Fibroblast of mammary gland (primary cell): ENCODE data around the gene NFILZ.
"Not testable (repeated sequence)": the region's sequence is repeated elsewhere in the genome, so short reads cannot be mapped to it uniquely, and the experiment has no call there.

Source experiments
- DNase-seq: peaks from one replicate; pipeline ENCODE4 v3.0.0-alpha.2; 2010; ENCODE audit warnings: low read depth
- H3K4me3 ChIP-seq: 2 replicates; pipeline ENCODE4 v1.5.1; 2011; ENCODE audit warnings: low read depth, mild to moderate bottlenecking, low read length, moderate library complexity; ENCODE audit not compliant: control insufficient read depth
- CTCF ChIP-seq: conservative IDR thresholded peaks from 2 replicates; pipeline ENCODE4 v1.5.1; 2011; ENCODE audit warnings: low read depth, low read length, inconsistent platforms; ENCODE audit not compliant: control insufficient read depth, insufficient read depth

NFILZ gene

GRCh38 chr19:8616861-8617260, 13.6 kb upstream of the NFILZ start:
- no peak for TF ChIP-seq CTCF
- DNase-seq: no peak
- no peak overlapping the region for H3K4me3 ChIP-seq

- DNase-seq, H3K4me3 ChIP-seq: not testable (repeated sequence)
Observed at GRCh38 chr19:8617325-8617724, 13.1 kb upstream of the NFILZ start.

- DNase-seq: no peak
- H3K4me3 ChIP-seq: no peak overlapping the region
- no peak for TF ChIP-seq CTCF
Observed at GRCh38 chr19:8617984-8618383, 12.4 kb upstream of the NFILZ start.

- no peak overlapping the region for H3K4me3 ChIP-seq
- no peak for DNase-seq
- no peak for TF ChIP-seq CTCF
Observed at GRCh38 chr19:8618751-8619150, 11.7 kb upstream of the NFILZ start.

- DNase-seq, H3K4me3 ChIP-seq: not testable (repeated sequence)
Observed at GRCh38 chr19:8622886-8623285, 7.5 kb upstream of the NFILZ start.

GRCh38 chr19:8626842-8627241, 3.6 kb upstream of the NFILZ start:
- H3K4me3 ChIP-seq: no peak overlapping the region
- no peak for TF ChIP-seq CTCF
- DNase-seq: no peak

GRCh38 chr19:8629184-8629583, 1.2 kb upstream of the NFILZ start:
- no peak for TF ChIP-seq CTCF
- DNase-seq: no peak
- no peak overlapping the region for H3K4me3 ChIP-seq

- DNase-seq: no peak
- no peak for TF ChIP-seq CTCF
- H3K4me3 ChIP-seq: no peak overlapping the region
Observed at GRCh38 chr19:8630796-8631424, 477 bp downstream of the NFILZ start.
